Sciatic nerve (tissue), 2 donors: ENCODE data around the gene ASAP2. TPM values are rescaled to one million over a fixed set of nuclear protein-coding genes. Genes with fewer than 3 reads are reported as not detected.
A peak's percentile ranks its signal among the peaks of the same experiment; 100 is the strongest.

Experiments
- ATAC-seq: fragments of 200-7000 bp; cut with Tn5 transposase; one replicate; pipeline ENCODE4 v1.9.1; 2020; ENCODE audit warnings: mild to moderate bottlenecking, moderate library complexity
- DNase-seq: peaks from one replicate; pipeline ENCODE4 v3.0.0-alpha.2; 2020; ENCODE audit warnings: low spot score
- intact Hi-C: fragments of 100-400 bp; cut with DNase I; formaldehyde crosslinking; loops from one replicate; pipeline ENCODE4 v1.14.2; 2022
- total RNA-seq: library from RNA; stranded (reverse); fragmentation: NEBNext Ultra II Directional; extraction: Animal tissue kit (Norgen Biotek cat#: 25700); gene quantifications from one replicate; pipeline ENCODE4 v1.2.1, GENCODE V29; 2021
- donor health status: DM: no; HTN: no; CAD: no.
- donor health status: DM: no; HTN: no; CAD: no.

Gene ASAP2
- total RNA-seq, 1 donor from 2014 or later, result 47.1 TPM

- DNase-seq (no peak), ATAC-seq (no peak)
- intact Hi-C loops, result no loop called here
Observed at GRCh38 chr2:9325428-9325827, 118.8 kb downstream of the ASAP2 start.

- DNase-seq, result no peak
- no peak for ATAC-seq
- intact Hi-C loops, result no loop called here
Observed at GRCh38 chr2:9326975-9327374, 120.4 kb downstream of the ASAP2 start.

GRCh38 chr2:9327873-9328352 is 121.3 kb downstream of the ASAP2 start:
- no peak for DNase-seq
- no peak for ATAC-seq
- intact Hi-C loops, result no loop called here

GRCh38 chr2:9328931-9329330 is 122.3 kb downstream of the ASAP2 start:
- DNase-seq, result no peak
- intact Hi-C loops, result no loop called here
- no peak for ATAC-seq

- ATAC-seq (no peak), DNase-seq (no peak)
- intact Hi-C loops, result no loop called here
Observed at GRCh38 chr2:9329497-9329896, 122.9 kb downstream of the ASAP2 start.

- ATAC-seq, result peak; percentile 24
- intact Hi-C loops, result loop anchor here (10.0 kb wide), 1 partner anchor 116 kb away; no protein-coding TSS in a partner anchor
- no peak for DNase-seq
Observed at GRCh38 chr2:9330612-9331270, 124.1 kb downstream of the ASAP2 start.

GRCh38 chr2:9331704-9332103 is 125.1 kb downstream of the ASAP2 start:
- DNase-seq, result no peak
- intact Hi-C loops, result loop anchor here (10.0 kb wide), 1 partner anchor 117 kb away; no protein-coding TSS in a partner anchor
- no peak for ATAC-seq

GRCh38 chr2:9332136-9332852 is 125.7 kb downstream of the ASAP2 start:
- intact Hi-C loops, result loop anchor here (10.0 kb wide), 1 partner anchor 117 kb away; no protein-coding TSS in a partner anchor
- DNase-seq, result no peak
- no peak for ATAC-seq

- intact Hi-C loops, result loop anchor here (10.0 kb wide), 1 partner anchor 118 kb away; no protein-coding TSS in a partner anchor
- no peak for ATAC-seq
- no peak for DNase-seq
Observed at GRCh38 chr2:9332853-9333245, 126.2 kb downstream of the ASAP2 start.

GRCh38 chr2:9333591-9334171 is 127.1 kb downstream of the ASAP2 start:
- DNase-seq, result peak; percentile 65
- intact Hi-C loops, result loop anchor here (10.0 kb wide), 1 partner anchor 119 kb away; no protein-coding TSS in a partner anchor
- ATAC-seq, result peak; percentile 76

- DNase-seq (no peak), ATAC-seq (no peak)
- intact Hi-C loops, result loop anchor here (10.0 kb wide), 1 partner anchor 120 kb away; no protein-coding TSS in a partner anchor
Observed at GRCh38 chr2:9334761-9335160, 128.1 kb downstream of the ASAP2 start.

- intact Hi-C loops, result loop anchor here (10.0 kb wide), 1 partner anchor 121 kb away; no protein-coding TSS in a partner anchor
- no peak for ATAC-seq
Observed at GRCh38 chr2:9335322-9335832, 128.8 kb downstream of the ASAP2 start.

GRCh38 chr2:9336241-9336575 is 129.6 kb downstream of the ASAP2 start:
- ATAC-seq (peak; percentile 5), DNase-seq (no peak)
- intact Hi-C loops, result loop anchor here (10.0 kb wide), 1 partner anchor 121 kb away; no protein-coding TSS in a partner anchor

More at GRCh38 chr2:9335322-9335832, 128.8 kb downstream of the ASAP2 start:
- DNase-seq, result no peak

GRCh38 chr2:9336576-9337314 is 130.1 kb downstream of the ASAP2 start:
- ATAC-seq (peak; percentile 49), DNase-seq (peak; percentile 79)
- intact Hi-C loops, result loop anchor here (10.0 kb wide), 1 partner anchor 122 kb away; no protein-coding TSS in a partner anchor

GRCh38 chr2:9337901-9338300 is 131.3 kb downstream of the ASAP2 start:
- intact Hi-C loops, result loop anchor here (10.0 kb wide), 1 partner anchor 123 kb away; no protein-coding TSS in a partner anchor
- no peak for DNase-seq
- ATAC-seq, result no peak

- ATAC-seq, result no peak
- intact Hi-C loops, result no loop called here
- DNase-seq, result no peak
Observed at GRCh38 chr2:9341337-9341887, 134.8 kb downstream of the ASAP2 start.

- DNase-seq (no peak), ATAC-seq (no peak)
- intact Hi-C loops, result no loop called here
Observed at GRCh38 chr2:9342659-9343058, 136.0 kb downstream of the ASAP2 start.

- no peak for DNase-seq
- intact Hi-C loops, result no loop called here
- ATAC-seq, result no peak
Observed at GRCh38 chr2:9343524-9343923, 136.9 kb downstream of the ASAP2 start.
